DND-41 (cell line): ENCODE measurements around the gene FARP1.

Experiments
- ATAC-seq: fragments of 200-7000 bp; cut with Tn5 transposase; 3 replicates; pipeline ENCODE4 v1.9.1; 2021; ENCODE audit warnings: low read depth; ENCODE audit not compliant: insufficient read depth
- DNase-seq: peaks from one replicate; pipeline ENCODE4 v3.0.0-alpha.2; 2020
- H2AFZ ChIP-seq: 2 replicates; pipeline ENCODE4 v1.6.0; 2012; ENCODE audit warnings: low read depth, low read length
- H3K27ac ChIP-seq: 2 replicates; pipeline ENCODE4 v1.5.1; 2012; ENCODE audit warnings: low read length, inconsistent platforms
- H3K27me3 ChIP-seq: fragments of 200-600 bp; sonication (generic); 2 replicates; pipeline ENCODE4 v1.6.0; 2012; ENCODE audit warnings: low read length, mild to moderate bottlenecking, inconsistent platforms; ENCODE audit not compliant: insufficient read depth, poor library complexity
- H3K36me3 ChIP-seq: 2 replicates; pipeline ENCODE4 v1.5.1; 2012; ENCODE audit warnings: low read length, inconsistent platforms; ENCODE audit not compliant: insufficient read depth
- H3K4me1 ChIP-seq: 2 replicates; pipeline ENCODE4 v1.5.1; 2012; ENCODE audit warnings: mild to moderate bottlenecking, low read length; ENCODE audit not compliant: insufficient read depth
- H3K4me2 ChIP-seq: 2 replicates; pipeline ENCODE4 v1.6.0; 2012; ENCODE audit warnings: mild to moderate bottlenecking, moderate library complexity, low read length, inconsistent platforms; ENCODE audit not compliant: insufficient read depth
- H3K4me3 ChIP-seq, 2 experiments: fragments of 200-600 bp in 1 of 2; shearing (Covaris generic) in 1 of 2; 2 replicates each; pipeline ENCODE4 v1.5.1; 2012 to 2016; ENCODE audit warnings: inconsistent platforms in 2 of 2, low read length in 2 of 2, mild to moderate bottlenecking in 2 of 2, low read depth in 1 of 2, moderate library complexity in 1 of 2
- H3K79me2 ChIP-seq: 2 replicates; pipeline ENCODE4 v1.6.0; 2012; ENCODE audit warnings: low read length, inconsistent platforms; ENCODE audit not compliant: insufficient read depth
- H3K9ac ChIP-seq: 2 replicates; pipeline ENCODE4 v1.6.0; 2012; ENCODE audit warnings: low read depth, mild to moderate bottlenecking, inconsistent platforms, low read length, moderate library complexity
- H3K9me3 ChIP-seq: 2 replicates; pipeline ENCODE4 v1.5.1; 2012; ENCODE audit warnings: low read length, moderate library complexity, mild to moderate bottlenecking, inconsistent platforms; ENCODE audit not compliant: insufficient read depth, severe bottlenecking
- H4K20me1 ChIP-seq: 2 replicates; pipeline ENCODE4 v1.6.0; 2012; ENCODE audit warnings: low read length; ENCODE audit not compliant: insufficient read depth
- EZH2 ChIP-seq: IDR thresholded peaks from 3 replicates; pipeline ENCODE4 v1.6.1; 2012; ENCODE audit warnings: borderline replicate concordance, low read depth, mild to moderate bottlenecking, moderate library complexity, low read length, inconsistent platforms; ENCODE audit not compliant: severe bottlenecking
- TF ChIP-seq, protein P1 (sequence below): IDR thresholded peaks from 2 replicates; pipeline ENCODE4 v1.5.1; 2012; ENCODE audit warnings: borderline replicate concordance, low read length, moderate library complexity, mild to moderate bottlenecking; ENCODE audit not compliant: poor library complexity, severe bottlenecking; ENCODE audit errors: extremely low read depth

FARP1 gene

DNA sequence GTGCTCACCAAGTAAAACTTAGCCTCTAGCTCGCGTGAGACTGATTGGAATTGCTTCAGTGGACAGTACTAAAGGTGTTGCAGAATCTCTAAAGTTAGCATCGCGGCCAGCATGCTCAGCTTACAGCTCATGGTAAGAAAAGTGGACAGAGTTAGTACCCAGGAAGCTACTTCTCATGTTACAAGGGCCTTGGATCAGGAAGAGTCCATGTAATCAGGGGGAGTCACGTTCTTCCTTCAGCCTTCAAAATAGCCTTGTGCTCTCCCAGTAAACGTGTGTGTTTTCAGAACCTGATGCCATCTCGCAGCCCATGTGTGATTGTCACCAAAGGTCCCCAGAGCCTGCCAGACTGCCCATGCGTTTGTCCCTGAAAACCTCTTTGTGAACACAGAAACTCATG lies 230.0 kb downstream of the FARP1 start:
- H3K4me1 ChIP-seq = no peaks in the 10 kb centered on the region
- ATAC-seq = no peak
- H3K9ac ChIP-seq = no peak overlapping the region
- no peaks in the 10 kb centered on the region for H4K20me1 ChIP-seq
- peaks cover 3% of the 10 kb centered on the region for H3K27me3 ChIP-seq
- no peak for DNase-seq
- no peak for TF ChIP-seq EZH2
- TF ChIP-seq, protein P1, sequence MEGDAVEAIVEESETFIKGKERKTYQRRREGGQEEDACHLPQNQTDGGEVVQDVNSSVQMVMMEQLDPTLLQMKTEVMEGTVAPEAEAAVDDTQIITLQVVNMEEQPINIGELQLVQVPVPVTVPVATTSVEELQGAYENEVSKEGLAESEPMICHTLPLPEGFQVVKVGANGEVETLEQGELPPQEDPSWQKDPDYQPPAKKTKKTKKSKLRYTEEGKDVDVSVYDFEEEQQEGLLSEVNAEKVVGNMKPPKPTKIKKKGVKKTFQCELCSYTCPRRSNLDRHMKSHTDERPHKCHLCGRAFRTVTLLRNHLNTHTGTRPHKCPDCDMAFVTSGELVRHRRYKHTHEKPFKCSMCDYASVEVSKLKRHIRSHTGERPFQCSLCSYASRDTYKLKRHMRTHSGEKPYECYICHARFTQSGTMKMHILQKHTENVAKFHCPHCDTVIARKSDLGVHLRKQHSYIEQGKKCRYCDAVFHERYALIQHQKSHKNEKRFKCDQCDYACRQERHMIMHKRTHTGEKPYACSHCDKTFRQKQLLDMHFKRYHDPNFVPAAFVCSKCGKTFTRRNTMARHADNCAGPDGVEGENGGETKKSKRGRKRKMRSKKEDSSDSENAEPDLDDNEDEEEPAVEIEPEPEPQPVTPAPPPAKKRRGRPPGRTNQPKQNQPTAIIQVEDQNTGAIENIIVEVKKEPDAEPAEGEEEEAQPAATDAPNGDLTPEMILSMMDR = no peak
- no peak overlapping the region for H3K27ac ChIP-seq
- H3K4me3 ChIP-seq = no peak overlapping the region
- no peak overlapping the region for H2AFZ ChIP-seq
- H3K79me2 ChIP-seq = no peaks in the 10 kb centered on the region
- no peak overlapping the region for H3K4me2 ChIP-seq
- H3K36me3 ChIP-seq = no peaks in the 10 kb centered on the region
- no peaks in the 10 kb centered on the region for H3K9me3 ChIP-seq

DNA sequence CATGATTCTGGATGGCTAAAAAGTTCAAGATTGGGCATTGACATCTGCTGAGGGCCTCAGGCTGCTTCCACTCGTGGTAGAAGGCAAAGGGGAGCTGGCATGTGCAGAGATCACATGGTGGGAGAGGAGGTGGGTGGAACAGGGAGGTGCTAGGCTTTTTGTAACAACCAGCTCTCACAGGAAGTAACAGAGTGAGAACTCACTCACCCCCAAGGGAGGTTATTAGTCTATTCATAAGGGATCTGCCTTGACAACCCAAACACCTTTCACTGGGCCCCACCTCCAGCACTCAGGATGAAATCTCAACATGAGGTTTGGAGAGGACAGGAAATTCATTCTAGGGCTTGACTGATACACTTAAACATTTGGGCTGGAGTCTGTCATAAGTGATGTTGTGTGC lies 231.9 kb downstream of the FARP1 start:
- H3K36me3 ChIP-seq = no peaks in the 10 kb centered on the region
- no peak overlapping the region for H3K9ac ChIP-seq
- no peaks in the 10 kb centered on the region for H3K79me2 ChIP-seq
- no peaks in the 10 kb centered on the region for H3K9me3 ChIP-seq
- ATAC-seq = no peak
- H2AFZ ChIP-seq = no peak overlapping the region
- no peaks in the 10 kb centered on the region for H3K4me1 ChIP-seq
- H3K4me2 ChIP-seq = no peak overlapping the region
- DNase-seq = no peak
- H3K27me3 ChIP-seq = no peaks in the 10 kb centered on the region
- H4K20me1 ChIP-seq = no peaks in the 10 kb centered on the region
- TF ChIP-seq EZH2 = no peak
- TF ChIP-seq, protein P1 = no peak
- no peak overlapping the region for H3K27ac ChIP-seq
- no peak overlapping the region for H3K4me3 ChIP-seq

DNA sequence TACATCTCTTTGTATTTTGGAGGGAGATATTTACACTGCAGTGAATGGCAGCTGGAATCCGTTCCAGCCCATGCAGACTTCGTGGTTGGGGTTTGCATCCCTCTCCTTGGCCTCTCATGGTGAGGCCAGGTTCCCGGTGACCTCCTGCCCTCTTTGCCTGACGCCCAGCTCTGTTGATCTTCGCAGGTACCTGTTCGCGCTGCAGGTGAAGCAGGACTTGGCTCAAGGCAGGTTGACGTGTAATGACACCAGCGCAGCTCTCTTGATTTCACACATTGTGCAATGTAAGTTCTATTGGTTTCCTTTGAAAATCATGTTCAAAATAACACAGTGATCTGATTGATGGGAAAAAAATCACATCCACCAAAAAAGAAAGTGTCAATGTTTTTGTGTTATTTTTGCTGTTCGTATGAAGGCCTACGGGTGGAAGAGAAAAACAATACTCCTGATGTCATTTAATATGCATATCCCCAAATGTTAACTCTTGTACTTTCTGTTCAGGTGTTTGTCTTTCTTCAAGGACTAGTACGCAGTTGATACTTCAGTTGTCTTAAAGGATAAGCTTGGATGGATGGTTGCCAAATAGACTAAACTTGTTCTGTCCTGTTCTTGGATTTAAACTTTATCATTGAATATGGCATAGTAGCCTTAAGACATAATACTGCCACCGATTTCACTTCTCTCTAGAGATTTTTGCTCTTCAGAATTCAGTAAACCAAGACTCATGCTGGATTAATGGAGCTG lies 234.9 kb downstream of the FARP1 start:
- Histone ChIP-seq H3K27me3 (no peaks in the 10 kb centered on the region), H3K4me3 (no peak overlapping the region), H3K4me2 (no peak overlapping the region), H4K20me1 (no peaks in the 10 kb centered on the region), H3K36me3 (no peaks in the 10 kb centered on the region), H3K9ac (no peak overlapping the region), H3K27ac (no peak overlapping the region), H3K4me1 (no peaks in the 10 kb centered on the region), H2AFZ (no peak overlapping the region), H3K79me2 (no peaks in the 10 kb centered on the region), H3K9me3 (no peaks in the 10 kb centered on the region)
- ATAC-seq (no peak), DNase-seq (no peak)
- TF ChIP-seq EZH2 = no peak
- TF ChIP-seq, protein P1 = no peak
